ENCODE results near the gene ADAMTS15.

ADAMTS15 gene

GRCh38 chr11:130485983-130486382, 37.5 kb downstream of the ADAMTS15 start:
- no peak for DNase-seq

GRCh38 chr11:130486391-130486836, 38.0 kb downstream of the ADAMTS15 start:
- DNase-seq, result no peak

DNA sequence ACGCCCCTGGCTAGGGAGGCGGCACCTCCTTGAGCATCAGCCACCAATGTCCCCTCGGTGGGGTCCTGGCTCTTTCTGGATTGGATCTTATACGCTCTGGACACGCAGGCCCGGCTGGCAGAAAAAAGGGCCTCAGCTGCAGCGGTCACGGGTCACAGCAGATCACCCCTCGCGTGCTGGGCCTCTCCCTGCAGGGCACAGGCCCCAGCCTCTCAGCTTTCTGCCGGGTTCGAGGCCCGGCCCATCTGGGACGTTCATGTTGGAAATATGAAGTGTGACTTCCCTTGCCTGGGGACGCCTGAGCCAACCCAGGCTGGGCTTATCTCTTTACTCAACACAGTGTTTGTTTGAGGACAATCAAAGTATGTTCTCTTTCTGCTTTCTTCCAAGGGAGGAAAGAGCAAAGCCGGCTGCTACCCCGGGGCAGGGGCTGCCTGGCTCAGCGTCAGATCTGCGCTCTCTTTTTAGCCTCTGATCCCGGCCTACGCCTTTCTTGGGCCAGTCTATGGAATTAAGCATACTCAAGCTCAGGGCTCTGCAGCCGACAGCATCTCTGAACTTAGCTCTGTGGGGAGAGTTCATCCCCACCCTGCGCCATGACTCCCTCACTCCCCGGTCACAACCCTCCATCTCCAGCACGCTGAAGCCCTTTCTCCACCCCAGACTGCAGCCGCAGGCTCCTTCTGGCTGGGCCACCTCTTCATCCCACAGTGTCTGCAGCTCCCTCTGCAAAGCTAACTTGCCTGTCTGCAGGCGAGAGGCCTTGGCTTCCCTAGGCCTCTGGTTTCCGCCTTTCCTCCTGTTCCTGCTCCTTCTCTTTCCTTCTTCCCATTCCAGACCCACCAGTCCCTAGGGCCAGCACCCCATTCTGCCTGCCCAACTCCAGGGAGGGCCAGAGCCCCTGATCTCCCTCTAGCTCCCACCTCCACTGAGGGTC, 38.8 kb downstream of the ADAMTS15 start:
- no peak for DNase-seq

DNA sequence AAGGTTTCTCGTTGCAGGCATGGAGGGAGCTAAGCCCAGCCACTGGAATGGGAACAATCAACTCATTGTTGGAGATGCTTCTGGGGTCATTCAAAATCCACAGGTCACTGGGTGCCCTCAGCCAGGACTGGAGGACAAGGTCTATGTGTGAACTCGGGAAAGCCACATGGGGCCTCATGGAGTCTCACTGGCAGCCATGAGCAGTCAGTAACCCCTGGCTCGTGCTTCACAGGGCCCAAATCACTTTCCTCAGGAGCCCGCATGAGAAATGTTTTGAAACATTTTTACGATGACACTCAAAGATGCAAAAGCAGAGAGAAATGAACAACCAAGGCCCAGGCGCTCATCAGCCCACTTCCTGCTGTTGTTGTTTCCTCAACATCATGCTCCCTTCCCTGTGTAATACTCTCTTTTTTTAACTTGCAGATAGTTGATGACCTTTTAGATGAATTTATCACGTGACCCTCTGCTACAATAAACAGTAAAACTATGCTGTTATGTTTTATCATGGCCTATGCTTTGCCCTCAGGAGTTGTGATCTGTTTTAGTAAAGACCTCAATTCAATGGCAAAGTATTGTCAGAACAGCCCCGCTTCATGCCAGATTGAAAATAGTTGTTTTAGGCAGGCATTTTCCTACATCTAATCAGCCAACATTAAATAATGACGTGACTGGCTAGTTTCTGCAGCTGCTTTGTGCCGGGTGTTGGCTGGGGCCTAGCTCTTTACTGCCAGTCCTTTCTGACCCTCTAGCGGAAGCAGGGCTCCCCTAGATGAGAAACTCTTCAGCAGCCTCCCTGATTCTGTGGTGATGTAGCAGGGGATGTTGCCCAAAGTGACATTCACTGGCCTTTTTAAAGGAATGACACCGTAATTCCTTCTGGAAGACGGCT, 39.7 kb downstream of the ADAMTS15 start:
- DNase-seq, result no peak

DNA sequence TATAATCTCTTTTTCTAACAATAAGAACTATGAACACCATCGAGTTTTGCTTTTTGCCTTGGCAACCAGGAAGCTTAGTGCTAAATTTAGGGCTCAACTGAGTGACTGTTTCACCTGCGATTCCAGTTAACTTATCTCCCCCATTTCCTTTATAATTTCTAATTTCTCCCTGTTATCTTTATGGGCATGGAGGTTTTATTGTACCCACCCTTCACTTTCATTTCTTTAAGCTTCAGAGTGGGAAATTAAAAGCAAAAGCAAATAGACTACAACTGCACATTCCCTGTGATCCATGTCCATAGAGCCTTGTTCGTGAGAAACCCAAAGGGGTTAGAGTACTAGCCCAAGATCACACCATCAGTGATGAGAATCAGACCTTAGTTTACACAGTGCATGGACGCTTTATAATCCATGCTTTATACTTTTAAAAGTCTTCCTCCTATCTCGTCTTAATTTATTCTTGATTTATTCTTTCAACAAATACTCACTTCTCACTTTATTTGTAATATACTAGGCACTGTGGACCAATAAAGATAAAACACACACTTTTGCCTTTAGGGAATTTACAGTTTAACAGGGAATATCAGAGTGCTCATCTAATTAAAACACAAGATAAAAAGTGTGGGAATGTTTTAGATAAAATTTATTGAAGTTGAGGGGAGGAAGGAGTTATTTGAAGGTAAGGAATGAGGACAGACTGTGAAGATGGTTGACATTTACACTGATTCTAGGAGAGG, 40.6 kb downstream of the ADAMTS15 start:
- DNase-seq, result no peak

- DNase-seq, result no peak
Measured at GRCh38 chr11:130489716-130490115, 41.3 kb downstream of the ADAMTS15 start.

- no peak for DNase-seq
Measured at GRCh38 chr11:130490682-130491449, 42.4 kb downstream of the ADAMTS15 start.

GRCh38 chr11:130498181-130498580, 49.7 kb downstream of the ADAMTS15 start:
- no peak for DNase-seq

DNA sequence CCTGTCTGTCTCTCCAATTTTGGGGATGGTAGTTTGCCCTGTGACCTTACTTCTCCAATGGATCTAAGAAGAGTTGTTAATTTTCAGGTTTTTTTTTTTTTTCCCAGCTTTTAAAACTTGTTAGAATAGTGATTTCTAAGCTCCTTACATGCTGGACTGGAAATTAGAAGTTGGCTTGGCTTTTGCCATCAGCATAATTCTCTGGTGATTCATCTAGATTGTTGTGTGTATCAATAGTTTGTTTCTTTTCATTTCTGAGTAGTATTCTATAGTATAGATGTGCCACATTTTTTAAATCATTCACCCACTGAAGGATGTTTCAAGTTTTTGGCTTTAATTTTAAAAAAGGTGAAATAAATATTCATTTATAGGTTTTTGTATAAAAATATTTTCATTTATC, 51.4 kb downstream of the ADAMTS15 start:
- no peak for DNase-seq

GRCh38 chr11:130504317-130504716, 55.9 kb downstream of the ADAMTS15 start:
- no peak for DNase-seq

- no peak for DNase-seq
Measured at GRCh38 chr11:130508913-130509312, 60.5 kb downstream of the ADAMTS15 start.

DNA sequence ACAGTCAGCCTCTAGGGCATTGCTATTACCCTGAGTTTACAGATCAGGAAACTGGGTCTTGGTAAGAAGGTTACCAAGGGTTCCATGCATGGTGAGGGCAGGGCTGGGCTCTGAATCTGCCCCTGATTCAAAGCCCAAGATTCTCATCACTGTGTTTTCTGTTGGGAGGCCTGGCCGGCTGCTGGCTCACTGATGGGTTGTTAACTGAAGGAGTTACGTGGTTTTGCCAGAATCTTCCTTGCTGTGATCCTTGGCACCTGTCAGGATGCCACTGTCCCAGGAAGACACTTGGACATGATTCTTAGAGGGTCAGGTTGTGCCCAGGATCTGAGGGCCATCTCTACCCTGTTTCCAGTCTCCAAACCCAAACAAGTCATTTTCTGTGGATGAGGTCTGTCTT, 61.5 kb downstream of the ADAMTS15 start:
- DNase-seq, result no peak

DNA sequence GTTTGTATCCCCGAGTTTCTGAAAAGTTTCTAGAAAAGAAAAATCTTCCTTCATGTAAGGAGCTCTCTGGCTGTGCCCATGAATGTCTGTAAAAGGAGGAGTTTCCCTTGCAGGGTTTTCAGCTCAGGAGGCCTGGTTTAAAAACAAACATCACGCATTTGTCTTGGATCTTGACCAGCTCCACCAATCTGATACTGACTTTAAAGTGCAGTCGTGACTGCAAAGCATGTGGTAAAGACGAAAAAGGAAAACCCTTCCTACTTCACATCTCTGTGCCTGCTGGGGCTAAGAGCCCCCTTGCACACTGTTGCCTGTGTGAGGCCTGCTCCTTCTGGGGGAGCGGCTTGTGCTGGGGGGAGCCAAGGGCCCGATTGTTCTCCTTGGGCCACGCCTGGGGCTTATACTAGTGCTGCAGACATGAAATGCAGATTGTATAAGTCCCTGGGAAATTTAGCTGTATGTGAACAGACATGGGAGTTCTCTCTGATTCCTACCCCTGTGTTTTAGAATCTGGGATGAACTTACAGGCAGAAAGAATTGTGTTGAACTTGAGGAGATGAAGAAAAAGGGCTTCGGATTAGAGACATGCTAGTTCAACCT, 62.1 kb downstream of the ADAMTS15 start:
- no peak for DNase-seq

- DNase-seq, result no peak
Measured at GRCh38 chr11:130511765-130512164, 63.3 kb downstream of the ADAMTS15 start.

- DNase-seq, result no peak
Measured at GRCh38 chr11:130512662-130513061, 64.2 kb downstream of the ADAMTS15 start.

DNA sequence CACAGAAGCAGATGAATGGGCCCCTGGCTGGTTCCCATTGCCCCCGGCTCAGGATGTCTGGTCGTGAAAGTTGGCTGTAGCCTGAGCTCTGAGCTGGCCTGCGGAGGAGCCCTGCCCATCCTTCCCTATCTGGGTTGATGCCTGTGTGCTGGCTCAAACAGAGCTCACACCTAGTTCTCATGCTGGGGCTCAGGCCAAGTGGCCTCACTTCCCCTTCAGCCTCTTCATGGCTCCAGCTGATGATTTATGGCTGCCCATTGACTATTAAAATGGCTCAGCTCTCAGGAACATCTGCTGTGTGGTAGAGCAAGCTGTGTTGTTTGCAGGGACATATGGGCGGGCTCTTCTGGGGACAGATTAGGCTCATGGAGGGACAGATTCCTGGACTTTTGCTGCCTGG, 64.7 kb downstream of the ADAMTS15 start:
- DNase-seq, result no peak

DNA sequence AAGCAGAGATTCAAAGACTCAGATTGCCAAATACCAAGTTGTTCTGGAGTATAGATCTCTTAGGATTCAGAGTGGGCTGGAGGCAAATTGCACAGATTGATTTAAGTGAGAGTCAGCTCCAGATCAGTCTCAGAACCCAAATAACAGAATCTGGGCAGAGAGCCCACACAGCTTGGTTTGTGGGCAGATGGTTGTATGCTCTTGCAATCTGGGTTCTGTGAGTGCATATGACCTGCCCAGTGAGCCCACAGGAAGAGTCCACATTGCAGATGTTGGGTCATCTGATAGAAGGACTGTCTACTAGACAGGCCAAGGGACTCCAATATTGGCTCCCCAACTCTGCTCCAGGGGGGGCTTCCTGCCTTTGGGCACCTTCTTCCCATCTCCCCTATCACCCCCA, 65.9 kb downstream of the ADAMTS15 start:
- no peak for DNase-seq

GRCh38 chr11:130514851-130515250, 66.4 kb downstream of the ADAMTS15 start:
- DNase-seq, result no peak

DNA sequence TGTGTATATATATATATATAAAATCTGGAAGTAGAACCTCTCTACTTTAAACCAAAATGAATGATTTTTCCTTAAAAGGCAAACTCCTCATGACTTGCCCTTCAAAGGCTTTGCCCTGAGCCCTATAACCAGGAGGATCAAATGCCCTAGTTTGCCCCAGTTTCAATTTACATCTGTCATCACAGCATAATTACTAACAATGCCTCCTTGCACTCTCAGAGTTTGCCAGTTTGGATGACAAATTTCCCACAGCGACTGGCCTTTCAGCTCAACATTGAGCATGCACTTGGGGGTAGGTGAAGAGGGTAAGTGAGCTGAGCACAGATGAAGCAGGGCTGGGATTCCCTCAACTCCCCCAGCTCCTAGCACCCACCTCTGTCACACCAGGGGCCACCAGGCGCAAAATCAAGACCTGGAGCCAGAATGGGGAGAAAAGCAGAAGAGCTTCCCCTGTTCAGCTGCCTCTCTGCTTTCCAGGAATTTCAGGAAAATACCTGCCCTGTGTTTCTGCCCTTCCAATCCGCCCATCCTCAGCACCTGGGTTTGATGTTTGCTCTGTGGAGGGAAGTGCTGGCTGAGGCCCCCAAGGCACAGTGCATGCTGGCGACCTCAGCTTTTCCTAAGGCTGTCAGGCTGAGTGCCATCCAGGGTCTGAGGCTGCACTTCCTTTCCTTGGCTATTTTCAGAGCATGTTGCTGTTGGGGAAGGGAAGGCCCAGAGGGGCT, 67.5 kb downstream of the ADAMTS15 start:
- no peak for DNase-seq

GRCh38 chr11:130516554-130517505, 68.4 kb downstream of the ADAMTS15 start:
- DNase-seq, result no peak

All from hematopoietic multipotent progenitor cell treated with erythropoietin and hydrocortisone succinate and interleukin-3 and kit ligand, for 6 days (in vitro differentiated cells).